ENCODE data around the gene FLII. TPM values are rescaled to one million over a fixed set of nuclear protein-coding genes. Genes with fewer than 3 reads are reported as not detected.

Gene FLII
- total RNA-seq, 1 experiment from 2014 or later, result 264 TPM

GRCh38 chr17:18238299-18238698, 20.2 kb downstream of the FLII start:
- no peak overlapping the region for H3K27ac ChIP-seq (ENCODE audit: low read depth, low read length)
- no peak for TF ChIP-seq EZH2phosphoT487 (IDR thresholded peaks at IDR 0.05; ENCODE audit: borderline replicate concordance)
- no peak for TF ChIP-seq YY1 (IDR thresholded peaks at IDR 0.05; ENCODE audit: extremely low read depth, insufficient replicate concordance, low read depth, low read length)
- TF ChIP-seq CBX3 (IDR thresholded peaks at IDR 0.05; ENCODE audit: low read depth), result no peak
- TF ChIP-seq EZH2 (IDR thresholded peaks at IDR 0.05), result no peak
- TF ChIP-seq JUND (IDR thresholded peaks at IDR 0.05), result no peak
- TF ChIP-seq, protein P1, sequence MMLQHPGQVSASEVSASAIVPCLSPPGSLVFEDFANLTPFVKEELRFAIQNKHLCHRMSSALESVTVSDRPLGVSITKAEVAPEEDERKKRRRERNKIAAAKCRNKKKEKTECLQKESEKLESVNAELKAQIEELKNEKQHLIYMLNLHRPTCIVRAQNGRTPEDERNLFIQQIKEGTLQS (IDR thresholded peaks at IDR 0.05), result no peak
- TF ChIP-seq, protein P2, sequence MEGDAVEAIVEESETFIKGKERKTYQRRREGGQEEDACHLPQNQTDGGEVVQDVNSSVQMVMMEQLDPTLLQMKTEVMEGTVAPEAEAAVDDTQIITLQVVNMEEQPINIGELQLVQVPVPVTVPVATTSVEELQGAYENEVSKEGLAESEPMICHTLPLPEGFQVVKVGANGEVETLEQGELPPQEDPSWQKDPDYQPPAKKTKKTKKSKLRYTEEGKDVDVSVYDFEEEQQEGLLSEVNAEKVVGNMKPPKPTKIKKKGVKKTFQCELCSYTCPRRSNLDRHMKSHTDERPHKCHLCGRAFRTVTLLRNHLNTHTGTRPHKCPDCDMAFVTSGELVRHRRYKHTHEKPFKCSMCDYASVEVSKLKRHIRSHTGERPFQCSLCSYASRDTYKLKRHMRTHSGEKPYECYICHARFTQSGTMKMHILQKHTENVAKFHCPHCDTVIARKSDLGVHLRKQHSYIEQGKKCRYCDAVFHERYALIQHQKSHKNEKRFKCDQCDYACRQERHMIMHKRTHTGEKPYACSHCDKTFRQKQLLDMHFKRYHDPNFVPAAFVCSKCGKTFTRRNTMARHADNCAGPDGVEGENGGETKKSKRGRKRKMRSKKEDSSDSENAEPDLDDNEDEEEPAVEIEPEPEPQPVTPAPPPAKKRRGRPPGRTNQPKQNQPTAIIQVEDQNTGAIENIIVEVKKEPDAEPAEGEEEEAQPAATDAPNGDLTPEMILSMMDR (IDR thresholded peaks at IDR 0.05 in 2 of 3, conservative IDR thresholded peaks at IDR 0.05 in 1 of 3; ENCODE audit: borderline replicate concordance in 1 of 3, insufficient read depth in 1 of 3, low read depth in 2 of 3, low read length in 2 of 3), result no peak
- no peak for TF ChIP-seq ZBTB33 (IDR thresholded peaks at IDR 0.05; ENCODE audit: extremely low read depth, insufficient replicate concordance, low read length)
- TF ChIP-seq TCF7L2 (IDR thresholded peaks at IDR 0.05; ENCODE audit: borderline replicate concordance, extremely low read depth, insufficient read depth, insufficient read length), result no peak
- TF ChIP-seq POLR2A (IDR thresholded peaks at IDR 0.05; ENCODE audit: borderline replicate concordance, extremely low read depth, insufficient read depth, insufficient read length), result no peak
- no peak for TF ChIP-seq CEBPB (IDR thresholded peaks at IDR 0.05; ENCODE audit: low read depth)
- TF ChIP-seq ZFX (IDR thresholded peaks at IDR 0.05), result no peak
- no peak for TF ChIP-seq POLR2AphosphoS5 (IDR thresholded peaks at IDR 0.05; ENCODE audit: low read depth, low read length)
- TF ChIP-seq ELF1 (IDR thresholded peaks at IDR 0.05; ENCODE audit: borderline replicate concordance, low read depth), result no peak
- TF ChIP-seq RAD21 (IDR thresholded peaks at IDR 0.05; ENCODE audit: low read depth), result no peak
- TF ChIP-seq SIN3A (IDR thresholded peaks at IDR 0.05; ENCODE audit: low read depth), result no peak
- TF ChIP-seq SRF (IDR thresholded peaks at IDR 0.05; ENCODE audit: low read depth), result no peak
- TF ChIP-seq EGR1 (IDR thresholded peaks at IDR 0.05; ENCODE audit: low read depth), result no peak
- no peak for TF ChIP-seq ZNF274 (IDR thresholded peaks at IDR 0.05; ENCODE audit: low read depth, low read length)
- TF ChIP-seq REST (IDR thresholded peaks at IDR 0.05; ENCODE audit: low read depth), result no peak
- no peak overlapping the region for H3K4me3 ChIP-seq (replicated peaks in 1 of 2; ENCODE audit: low read depth in 1 of 2, low read length in 2 of 2)
- ChIA-PET RAD21 (ENCODE audit: low non-redundant PET in 1 of 2, low total read pairs in 2 of 2, uncharacterized antibody in 2 of 2, unreplicated experiment in 2 of 2) (no interaction called here), CTCF (no interaction called here), POLR2A (no interaction called here)
- DNase-seq (ENCODE audit: low read depth, low spot score), result no peak
- peaks cover 0 to 13% of the 10 kb centered on the region in 2 experiments; a peak in 2 of 4 replicates for H3K4me1 ChIP-seq (ENCODE audit: control insufficient read depth in 1 of 2, insufficient read depth in 2 of 2, low read length in 2 of 2)
- no peaks in the 10 kb centered on the region for H4K20me1 ChIP-seq (ENCODE audit: insufficient read depth)
- intact Hi-C loops (cut with micrococcal nuclease), result no loop called here
- no peaks in the 10 kb centered on the region for H3K9me3 ChIP-seq (ENCODE audit: control insufficient read depth in 1 of 2, insufficient read depth in 1 of 2, low read depth in 1 of 2, low read length in 2 of 2)
- no peak for ATAC-seq
- H3K27me3 ChIP-seq (ENCODE audit: insufficient read depth, low read length), result no peaks in the 10 kb centered on the region
- no peaks in the 10 kb centered on the region for H3K79me2 ChIP-seq (ENCODE audit: insufficient read depth, low read length)
- no peak overlapping the region for H2AFZ ChIP-seq (ENCODE audit: low read depth, low read length, poor library complexity, severe bottlenecking)
- H3K36me3 ChIP-seq (ENCODE audit: control insufficient read depth in 1 of 2, insufficient read depth in 2 of 2, low read length in 2 of 2), result no peaks in the 10 kb centered on the region; a peak in 1 of 4 replicates
- no TSS peak for BruUV-seq (replicated peaks)
- no peak overlapping the region for H3K4me2 ChIP-seq (ENCODE audit: low read length)
- H3K9ac ChIP-seq (ENCODE audit: low read length), result no peak overlapping the region
- no peaks in the 10 kb centered on the region for H3K9me2 ChIP-seq (ENCODE audit: insufficient read depth)

Measured in HCT116 (cell line).